Liver (tissue), 9 donors: ENCODE measurements around the gene DPYD. TPM values are rescaled to one million over a fixed set of nuclear protein-coding genes. Genes with fewer than 3 reads are reported as not detected.

Experiments
- DNase-seq: peaks from one replicate; pipeline ENCODE4 v3.0.0-alpha.2; 2017; ENCODE audit warnings: low spot score
- H3K27ac ChIP-seq, 2 donors: one replicate each; pipeline ENCODE4 v1.7.0; 2013; ENCODE audit warnings: inconsistent platforms in 2 of 2, low read length in 2 of 2, control low read depth in 1 of 2, low read depth in 1 of 2, mild to moderate bottlenecking in 1 of 2
- H3K27me3 ChIP-seq, 4 donors: one replicate each; pipeline versions ENCODE4 v1.6.1 to v1.7.0; 2013; ENCODE audit warnings: low read length in 3 of 4, inconsistent platforms in 1 of 4, mild to moderate bottlenecking in 1 of 4, moderate library complexity in 1 of 4; ENCODE audit not compliant: control insufficient read depth in 4 of 4, insufficient read depth in 4 of 4
- H3K36me3 ChIP-seq, 4 donors: one replicate each; pipeline versions ENCODE4 v1.6.1 to v1.7.0; 2013; ENCODE audit warnings: low read length in 3 of 4, mild to moderate bottlenecking in 3 of 4, low read depth in 1 of 4, moderate library complexity in 1 of 4; ENCODE audit not compliant: control insufficient read depth in 4 of 4, insufficient read depth in 3 of 4
- H3K4me1 ChIP-seq, 4 donors: one replicate each; pipeline versions ENCODE4 v1.6.1 to v1.7.0; 2013; ENCODE audit warnings: low read length in 3 of 4, mild to moderate bottlenecking in 3 of 4, moderate library complexity in 1 of 4; ENCODE audit not compliant: control insufficient read depth in 4 of 4, insufficient read depth in 4 of 4
- H3K4me3 ChIP-seq, 3 donors: one replicate each; pipeline versions ENCODE4 v1.6.1 to v1.7.0; 2013; ENCODE audit warnings: low read length in 3 of 3, control low read depth in 1 of 3, low read depth in 1 of 3, mild to moderate bottlenecking in 1 of 3
- H3K9ac ChIP-seq, 2 donors: one replicate each; pipeline ENCODE4 v1.7.0; 2013; ENCODE audit warnings: low read length in 2 of 2, mild to moderate bottlenecking in 2 of 2, moderate library complexity in 2 of 2, control low read depth in 1 of 2, low read depth in 1 of 2
- H3K9me3 ChIP-seq, 4 donors: one replicate each; pipeline versions ENCODE4 v1.6.1 to v1.7.0; 2013; ENCODE audit warnings: low read length in 3 of 4; ENCODE audit not compliant: control insufficient read depth in 4 of 4
- ATF3 ChIP-seq: IDR thresholded peaks from 2 replicates; pipeline ENCODE4 v1.6.1; 2016; ENCODE audit warnings: antibody characterized with exemption
- EGR1 ChIP-seq, 2 donors: IDR thresholded peaks; 2 replicates each; pipeline ENCODE4 v1.6.1; 2016 to 2018; ENCODE audit warnings: antibody characterized with exemption in 2 of 2, low read depth in 2 of 2
- FOXA2 ChIP-seq: IDR thresholded peaks from 2 replicates; pipeline ENCODE4 v1.6.1; 2016; ENCODE audit warnings: antibody characterized with exemption
- GABPA ChIP-seq, 2 donors: IDR thresholded peaks in 1 of 2; conservative IDR thresholded peaks in 1 of 2; 2 replicates each; pipeline ENCODE4 v1.6.1; 2016; ENCODE audit warnings: antibody characterized with exemption in 2 of 2, mild to moderate bottlenecking in 1 of 2, moderate library complexity in 1 of 2
- HNF4A ChIP-seq, 2 donors: conservative IDR thresholded peaks; 2 replicates each; pipeline ENCODE4 v1.6.1; 2016; ENCODE audit warnings: antibody characterized with exemption in 2 of 2, mild to moderate bottlenecking in 2 of 2
- MAX ChIP-seq: IDR thresholded peaks from 2 replicates; pipeline ENCODE4 v1.6.1; 2016; ENCODE audit warnings: antibody characterized with exemption
- NR2F2 ChIP-seq: IDR thresholded peaks from 2 replicates; pipeline ENCODE4 v1.6.1; 2016; ENCODE audit warnings: antibody characterized with exemption
- REST ChIP-seq: IDR thresholded peaks from 2 replicates; pipeline ENCODE4 v1.6.1; 2016; ENCODE audit warnings: antibody characterized with exemption, mild to moderate bottlenecking
- RXRA ChIP-seq, 2 donors: IDR thresholded peaks; 2 replicates each; pipeline ENCODE4 v1.6.1; 2017 to 2018; ENCODE audit warnings: antibody characterized with exemption in 2 of 2, mild to moderate bottlenecking in 1 of 2
- TAF1 ChIP-seq: conservative IDR thresholded peaks from 2 replicates; pipeline ENCODE4 v1.6.1; 2016; ENCODE audit warnings: antibody characterized with exemption, mild to moderate bottlenecking
- YY1 ChIP-seq: IDR thresholded peaks from 2 replicates; pipeline ENCODE4 v1.6.1; 2016; ENCODE audit warnings: antibody characterized with exemption, mild to moderate bottlenecking
- WGBS: extraction: QIAGEN DNeasy Blood & Tissue Kit; methylation state at CpG from one replicate; pipeline ENCODE4 v1.1.7; 2013; 5-methylcytosine and 5-hydroxymethylcytosine counted together
- polyA plus RNA-seq, 2 donors: library from polyadenylated mRNA; stranded (reverse) in 1 of 2; unstranded in 1 of 2; fragments of 200-250 nt in 1 of 2; fragments of >200 nt in 1 of 2; fragmentation: Nextera tagmentation in 1 of 2; extraction: Ambion mirVana in 1 of 2; gene quantifications; one replicate each; pipeline versions ENCODE4 v1.2.1 to v1.2.3, GENCODE V29; 2013 to 2015
- total RNA-seq, 2 donors: library from RNA; depleted of rRNA; stranded (reverse); fragments of >200 nt; gene quantifications; one replicate each; pipeline ENCODE4 v1.2.3, GENCODE V29; 2014
- donor health status: healthy.
- donor health status: healthy.
- donor health status: healthy.
- donor health status: healthy.
- donor health status: healthy.

DPYD gene
- total and polyA plus RNA-seq, 4 donors, result 16.2 to 142 (median 47.0) TPM

GRCh38 chr1:97348599-97349265, 572.1 kb downstream of the DPYD start:
- TF ChIP-seq MAX (no peak), EGR1 (IDR thresholded peaks at IDR 0.05; ENCODE audit: low read depth in 2 of 2) (no peak), TAF1 (no peak), FOXA2 (no peak)
- Histone ChIP-seq H3K4me3 (no peak overlapping the region), H3K27me3 (no peaks in the 10 kb centered on the region), H3K36me3 (peaks cover 0 to under 1% (median 0%) of the 10 kb centered on the region in 4 donors), H3K9ac (no peak overlapping the region), H3K9me3 (no peaks in the 10 kb centered on the region), H3K4me1 (no peaks in the 10 kb centered on the region), H3K27ac (no peak overlapping the region)
- WGBS, result 76% methylated on average over 3 of the region's 3 CpGs
- no peak for DNase-seq

- no peak overlapping the region for H3K4me3 ChIP-seq
- H3K9ac ChIP-seq, result no peak overlapping the region
- H3K36me3 ChIP-seq, result no peaks in the 10 kb centered on the region
- no peak overlapping the region for H3K27ac ChIP-seq
- no peak for DNase-seq
- WGBS, result 95% methylated on average over 1 of the region's 1 CpG
- peaks cover 0 to 9% (median 0%) of the 10 kb centered on the region in 4 donors for H3K4me1 ChIP-seq
- no peaks in the 10 kb centered on the region for H3K27me3 ChIP-seq
- TF ChIP-seq FOXA2, result no peak
- no peak for TF ChIP-seq HNF4A (conservative IDR thresholded peaks at IDR 0.05)
- TF ChIP-seq RXRA (IDR thresholded peaks at IDR 0.05), result no peak
- no peak for TF ChIP-seq MAX
- TF ChIP-seq GABPA (IDR thresholded peaks at IDR 0.05 in 1 of 2, conservative IDR thresholded peaks at IDR 0.05 in 1 of 2), result no peak
- TF ChIP-seq YY1, result no peak
- H3K9me3 ChIP-seq, result no peaks in the 10 kb centered on the region
Measured at GRCh38 chr1:97340951-97341350, 579.9 kb downstream of the DPYD start.

- peaks cover 0 to 9% (median 0%) of the 10 kb centered on the region in 4 donors for H3K4me1 ChIP-seq
- DNase-seq, result no peak
- 56% methylated on average over 4 of the region's 4 CpGs for WGBS
- H3K4me3 ChIP-seq, result no peak overlapping the region
- no peak for TF ChIP-seq NR2F2
- TF ChIP-seq ATF3, result peak; percentile 48
- no peak for TF ChIP-seq REST
- no peaks in the 10 kb centered on the region for H3K9me3 ChIP-seq
- H3K27ac ChIP-seq, result no peak overlapping the region
- no peaks in the 10 kb centered on the region for H3K36me3 ChIP-seq
- no peaks in the 10 kb centered on the region for H3K27me3 ChIP-seq
- no peak overlapping the region for H3K9ac ChIP-seq
Measured at GRCh38 chr1:97338347-97338746, 582.5 kb downstream of the DPYD start.
